Spinal cord (tissue), 10 donors: ENCODE data around the gene ARHGEF9. TPM values are rescaled to one million over a fixed set of nuclear protein-coding genes. Genes with fewer than 3 reads are reported as not detected.
"Not testable (repeated sequence)": the region's sequence is repeated elsewhere in the genome, so short reads cannot be mapped to it uniquely, and the experiment has no call there.

Source experiments
- DNase-seq, 6 donors: peaks; one replicate each; pipeline versions ENCODE4 v3.0.0 to v3.0.0-alpha.2; 2013 to 2015; ENCODE audit warnings: low spot score in 6 of 6, low read depth in 4 of 6
- H3K27ac ChIP-seq: one replicate; pipeline ENCODE4 v1.5.1; 2013; ENCODE audit warnings: low read depth, low read length, control low read depth
- H3K27me3 ChIP-seq: one replicate; pipeline ENCODE4 v1.6.1; 2013; ENCODE audit warnings: low read length; ENCODE audit not compliant: control insufficient read depth, insufficient read depth
- H3K36me3 ChIP-seq: one replicate; pipeline ENCODE4 v1.6.1; 2013; ENCODE audit warnings: low read length; ENCODE audit not compliant: control insufficient read depth, insufficient read depth
- H3K4me1 ChIP-seq: one replicate; pipeline ENCODE4 v1.6.1; 2013; ENCODE audit warnings: low read length; ENCODE audit not compliant: control insufficient read depth, insufficient read depth
- H3K4me3 ChIP-seq: one replicate; pipeline ENCODE4 v1.5.1; 2013; ENCODE audit warnings: low read depth, low read length, control low read depth
- H3K9me3 ChIP-seq: one replicate; pipeline ENCODE4 v1.6.1; 2013; ENCODE audit warnings: low read length; ENCODE audit not compliant: control insufficient read depth, insufficient read depth
- WGBS: methylation state at CpG from one replicate; pipeline ENCODE4 v1.1.5; 2013; ENCODE audit warnings: missing lambda C conversion rate; ENCODE audit not compliant: insufficient coverage; 5-methylcytosine and 5-hydroxymethylcytosine counted together
- long read RNA-seq, 4 donors: transcript quantifications; one replicate each; lab custom pipeline, GENCODE V29; 2026
- polyA plus RNA-seq, 2 donors: library from polyadenylated mRNA; unstranded; fragments of 120-200 nt; gene quantifications; one replicate each; pipeline ENCODE4 v1.2.1, GENCODE V29; 2013; ENCODE audit not compliant: insufficient read length in 2 of 2
- total RNA-seq, 2 donors: library from RNA; depleted of rRNA in 1 of 2; stranded (reverse); fragments of 120-200 nt in 1 of 2; fragments of >200 nt in 1 of 2; gene quantifications; one replicate each; pipeline versions ENCODE4 v1.2.3 to v1.2.4, GENCODE V29; 2013 to 2014
- donor health status: healthy.

ARHGEF9 gene
- total RNA-seq: 10 to 100 TPM; 56.0 to 59.0 TPM
- polyA plus RNA-seq: 10 to 100 TPM; 72.7 to 81.7 TPM
- long read RNA-seq, donor 1, full-length matches to known transcripts: 9 of 22 reads
- long read RNA-seq, donor 1, partial matches to known transcripts: 13 of 22 reads
- long read RNA-seq, donor 1, other reads (novel, unspliced or antisense): 0 of 22 reads
- long read RNA-seq, donor 2, full-length matches to known transcripts: 5 of 5 reads
- long read RNA-seq, donor 2, partial matches to known transcripts: 0 of 5 reads
- long read RNA-seq, donor 2, other reads (novel, unspliced or antisense): 0 of 5 reads
- long read RNA-seq, donor 3, partial matches to known transcripts: 5 of 7 reads
- long read RNA-seq, donor 3, other reads (novel, unspliced or antisense): 0 of 7 reads
- long read RNA-seq, donor 4, partial matches to known transcripts: 0 of 2 reads
- long read RNA-seq, donor 4, other reads (novel, unspliced or antisense): 0 of 2 reads

GRCh38 chrX:63784902-63785707 is at the start of gene ARHGEF9:
Gene ARHGEF9, minus strand, starts transcription at chrX:63785214. Its CDS starts 69 bp downstream, at chrX:63785145.
- DNase-seq: peak in 4 of 6 donors; percentile 36 to 85 (median 59)
- Histone ChIP-seq H3K4me1 (peaks cover 15% of the 10 kb centered on the region), H3K27me3 (no peaks in the 10 kb centered on the region), H3K9me3 (no peaks in the 10 kb centered on the region), H3K27ac (peak within 1 kb of the TSS; percentile 78), H3K4me3 (peak within 1 kb of the TSS; percentile 44), H3K36me3 (no peaks in the 10 kb centered on the region)
- 17% methylated on average over 17 of the region's 30 CpGs for WGBS

- not testable (repeated sequence) for H3K4me1 ChIP-seq, H3K27ac ChIP-seq, H3K4me3 ChIP-seq, H3K27me3 ChIP-seq, DNase-seq, H3K36me3 ChIP-seq, H3K9me3 ChIP-seq
- WGBS: 95% methylated on average over 21 of the region's 23 CpGs
Measured at GRCh38 chrX:63825446-63825845, 40.4 kb upstream of the ARHGEF9 start.

GRCh38 chrX:63818156-63818555 is 33.1 kb upstream of the ARHGEF9 start:
- WGBS: 83% methylated on average over 1 of the region's 4 CpGs
- DNase-seq: no peak
- no peak overlapping the region for H3K27ac ChIP-seq

GRCh38 chrX:63817696-63818095 is 32.7 kb upstream of the ARHGEF9 start:
- Histone ChIP-seq H3K9me3 (no peaks in the 10 kb centered on the region), H3K27me3 (no peaks in the 10 kb centered on the region), H3K4me3 (no peak overlapping the region), H3K36me3 (no peaks in the 10 kb centered on the region), H3K27ac (no peak overlapping the region), H3K4me1 (no peaks in the 10 kb centered on the region)
- WGBS: no CpG with 5 or more reads among the region's 4 CpGs
- no peak for DNase-seq

More at GRCh38 chrX:63818156-63818555, 33.1 kb upstream of the ARHGEF9 start:
- H3K27me3 ChIP-seq: no peaks in the 10 kb centered on the region
- H3K4me1 ChIP-seq: no peaks in the 10 kb centered on the region
- H3K36me3 ChIP-seq: no peaks in the 10 kb centered on the region
- no peak overlapping the region for H3K4me3 ChIP-seq
- peaks cover under 1% of the 10 kb centered on the region for H3K9me3 ChIP-seq

- DNase-seq: no peak
- no peaks in the 10 kb centered on the region for H3K36me3 ChIP-seq
- H3K27me3 ChIP-seq: no peaks in the 10 kb centered on the region
- 29% methylated on average over 1 of the region's 5 CpGs for WGBS
- no peak overlapping the region for H3K27ac ChIP-seq
- no peak overlapping the region for H3K4me3 ChIP-seq
- H3K9me3 ChIP-seq: no peaks in the 10 kb centered on the region
- no peaks in the 10 kb centered on the region for H3K4me1 ChIP-seq
Measured at GRCh38 chrX:63812823-63813222, 27.8 kb upstream of the ARHGEF9 start.

- 77% methylated on average over 2 of the region's 2 CpGs for WGBS
- Histone ChIP-seq H3K4me1 (no peaks in the 10 kb centered on the region), H3K4me3 (no peak overlapping the region), H3K36me3 (no peaks in the 10 kb centered on the region), H3K9me3 (no peaks in the 10 kb centered on the region), H3K27ac (no peak overlapping the region), H3K27me3 (no peaks in the 10 kb centered on the region)
- peak in 1 of 6 donors; percentile 20 for DNase-seq
Measured at GRCh38 chrX:63810746-63811145, 25.7 kb upstream of the ARHGEF9 start.

GRCh38 chrX:63809173-63809572 is 24.2 kb upstream of the ARHGEF9 start:
- no CpG with 5 or more reads among the region's 3 CpGs for WGBS
- no peaks in the 10 kb centered on the region for H3K4me1 ChIP-seq
- H3K27ac ChIP-seq: no peak overlapping the region
- H3K9me3 ChIP-seq: no peaks in the 10 kb centered on the region
- H3K4me3 ChIP-seq: no peak overlapping the region
- H3K27me3 ChIP-seq: no peaks in the 10 kb centered on the region
- no peaks in the 10 kb centered on the region for H3K36me3 ChIP-seq
- peak in 3 of 6 donors; percentile 2 to 54 (median 4) for DNase-seq

- DNase-seq: not testable (repeated sequence)
Measured at GRCh38 chrX:63795406-63795805, 10.4 kb upstream of the ARHGEF9 start.

GRCh38 chrX:63785708-63786040 is 660 bp upstream of the ARHGEF9 start:
- H3K4me1 ChIP-seq: peaks cover 15% of the 10 kb centered on the region
- no peak for DNase-seq
- H3K36me3 ChIP-seq: no peaks in the 10 kb centered on the region
- no peaks in the 10 kb centered on the region for H3K9me3 ChIP-seq
- H3K4me3 ChIP-seq: peak overlapping the region; percentile 44
- H3K27me3 ChIP-seq: no peaks in the 10 kb centered on the region
- no peak overlapping the region for H3K27ac ChIP-seq
- WGBS: no CpG with 5 or more reads among the region's 4 CpGs

More at GRCh38 chrX:63795406-63795805, 10.4 kb upstream of the ARHGEF9 start:
- WGBS: no CpG with 5 or more reads among the region's 2 CpGs
- not testable (repeated sequence) for H3K27me3 ChIP-seq, H3K4me3 ChIP-seq, H3K27ac ChIP-seq, H3K9me3 ChIP-seq, H3K4me1 ChIP-seq, H3K36me3 ChIP-seq
